Heart left ventricle (tissue), 13 donors: ENCODE measurements around the gene TAS2R19.

Experiments
- CTCF ChIP-seq, 12 donors: fragments of 200-600 bp; sonication (generic) in 4 of 12; IDR thresholded peaks; one replicate each; pipeline versions ENCODE4 v1.5.0 to v1.8.0; 2018 to 2022; ENCODE audit warnings: antibody characterized with exemption in 12 of 12, mild to moderate bottlenecking in 5 of 12
- POLR2A ChIP-seq, 2 donors: fragments of 450-650 bp; IDR thresholded peaks; one replicate each; pipeline ENCODE4 v1.6.1; 2017; ENCODE audit warnings: antibody characterized with exemption in 2 of 2, mild to moderate bottlenecking in 2 of 2, moderate library complexity in 2 of 2
- donor health status: ischemic (EF 13 %, LVEDD 7.1; RV severe dilation, severe dysfunction).
- donor health status: DM: no; HTN: yes; CAD: no.
- donor health status: DM: no; HTN: no; CAD: no.
- donor health status: ischemic (EF 25% LVEDD 6.9; RV normal size, moderate dysfunction).
- donor health status: ischemic (EF 25% LVEDD 5.7; RV mildly dilated, moderate dysfunction).
- donor health status: ischemic (EF 35%, LVEDD 5.7; RV mildly dilated, moderate dysfunction).
- donor health status: nonischemic (EF 11% LVEDD 7.7; RV severe dilation, severe dysfunction).
- donor health status: DM: yes; HTN: yes; CAD: no.
- donor health status: PGD.
- donor health status: ischemic (EF 29% LVEDD 5.4; RV normal size, mild dysfunction).
- donor health status: nonischemic (EF 23%, LVEDD 6.1; RV moderate dilation, normal function).

GRCh38 chr12:11016937-11017336, 5.5 kb downstream of the TAS2R19 start:
- TF ChIP-seq CTCF (IDR thresholded peaks at IDR 0.05) (no peak), POLR2A (IDR thresholded peaks at IDR 0.05) (no peak)
